Subcutaneous preadipocyte (primary cell): ENCODE results near the gene C1orf146. TPM values are rescaled to one million over a fixed set of nuclear protein-coding genes. Genes with fewer than 3 reads are reported as not detected.

Experiments used
- total RNA-seq: library from RNA; depleted of rRNA; stranded (reverse); fragments of >200 nt; gene quantifications from 2 replicates; pipeline ENCODE4 v1.2.3, GENCODE V29; 2012

C1orf146 gene, protein sequence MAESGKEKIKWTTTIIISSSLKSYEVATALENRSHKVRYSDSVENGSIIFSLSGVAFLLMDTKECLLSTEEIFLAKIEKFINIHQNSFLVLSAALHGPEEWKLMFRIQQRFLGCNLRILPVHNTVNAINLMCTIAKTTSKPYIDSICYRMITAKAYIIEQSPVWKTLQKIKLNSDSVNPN
- not detected in 2 replicates for total RNA-seq

DNA sequence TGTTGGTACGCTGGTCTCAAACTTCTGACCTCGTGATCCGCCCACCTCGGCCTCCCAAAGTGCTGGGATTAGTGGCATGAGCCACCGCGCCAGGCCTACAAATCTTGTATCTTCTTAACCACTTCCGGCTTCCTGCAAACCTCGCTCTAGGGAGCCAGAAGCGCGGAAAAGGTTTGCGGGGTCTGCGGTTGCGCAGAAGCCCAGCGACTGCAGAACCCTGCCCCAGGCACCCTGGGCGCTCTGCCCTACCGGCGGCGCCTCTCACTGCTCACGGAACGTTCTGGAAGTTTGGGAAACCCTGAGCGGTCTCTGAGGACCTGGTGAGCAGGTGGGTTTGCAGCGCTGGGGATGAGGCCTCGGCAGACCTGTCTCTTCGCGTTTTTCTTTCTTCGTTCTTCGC is at the start of gene C1orf146:
Gene C1orf146, plus strand, starts transcription at position 195 of the 400 bp plus-strand sequence. CDS start 13,506 bp downstream, outside the sequence.

Other genes with a start within 250 kb of the C1orf146 start
- gene EPHX4, start 187.9 kb upstream of the C1orf146 start, total RNA-seq, result under 0.01 TPM in 1 of 2 replicates, not detected in the other
- gene SETSIP, start 142.5 kb upstream of the C1orf146 start, total RNA-seq, result 0.20 and 0.37 TPM in 2 replicates
- gene BTBD8, start 137.6 kb upstream of the C1orf146 start, total RNA-seq, result 2.9 and 3.5 TPM in 2 replicates
- gene GLMN, start 81.1 kb downstream of the C1orf146 start, total RNA-seq, result 11.3 and 12.9 TPM in 2 replicates
- gene RPAP2, start 81.1 kb downstream of the C1orf146 start, total RNA-seq, result 5.5 and 6.2 TPM in 2 replicates